H1 (cell line): ENCODE results near the gene CC2D1A. TPM values are rescaled to one million over a fixed set of nuclear protein-coding genes. Genes with fewer than 3 reads are reported as not detected.

Experiments
- CBX5 ChIP-seq: fragments of 300-800, 300-1000 bp; sonication (generic); IDR thresholded peaks from 2 replicates; pipeline ENCODE4 v1.7.1; 2016; ENCODE audit warnings: antibody characterized with exemption, low read length, low read depth
- CHD2 ChIP-seq: IDR thresholded peaks from 2 replicates; pipeline ENCODE4 v1.6.1; 2012; ENCODE audit warnings: low read length, improper control_type of control experiment
- GTF2F1 ChIP-seq: IDR thresholded peaks from 2 replicates; pipeline ENCODE4 v1.6.1; 2012; ENCODE audit warnings: low read depth, low read length, improper control_type of control experiment, borderline replicate concordance
- HDAC6 ChIP-seq: IDR thresholded peaks from one replicate; pipeline ENCODE4 v1.7.1; 2012; ENCODE audit warnings: low read depth, mild to moderate bottlenecking, inconsistent platforms, low read length, moderate library complexity
- MAFK ChIP-seq: IDR thresholded peaks from 2 replicates; pipeline ENCODE4 v1.6.1; 2012; ENCODE audit warnings: low read depth, mild to moderate bottlenecking, improper control_type of control experiment, low read length
- SIN3A ChIP-seq, 2 experiments: IDR thresholded peaks in 1 of 2; conservative IDR thresholded peaks in 1 of 2; 2 replicates each; pipeline ENCODE4 v1.6.1; 2011 to 2012; ENCODE audit warnings: low read length in 2 of 2, improper control_type of control experiment in 1 of 2, low read depth in 1 of 2, mild to moderate bottlenecking in 1 of 2
- SUZ12 ChIP-seq: fragments of 200-600 bp; sonication (generic); IDR thresholded peaks from 2 replicates; pipeline ENCODE4 v1.6.1; 2012; ENCODE audit warnings: mild to moderate bottlenecking, inconsistent platforms, low read length, moderate library complexity, mixed read lengths
- polyA plus RNA-seq, 7 experiments: library from polyadenylated mRNA; depleted of rRNA in 3 of 7; stranded (reverse) in 5 of 7; unstranded in 2 of 7; fragments of >200 nt in 5 of 7; fragments of 200-250 nt in 2 of 7; gene quantifications; 1 replicate in 5 of 7; 2 replicates in 1 of 7; 4 replicates in 1 of 7; pipeline versions ENCODE4 v1.2.1 to v1.2.3, GENCODE V29; 2011 to 2013; ENCODE audit warnings: missing spikeins in 2 of 7, mixed read lengths in 2 of 7
- total RNA-seq: library from RNA; stranded (reverse); fragmentation: NEBNext Ultra II Directional; extraction: Animal tissue kit (Norgen Biotek cat#: 25700); gene quantifications from 2 replicates; pipeline ENCODE4 v1.2.1, GENCODE V29; 2021

CC2D1A gene
- total and polyA plus RNA-seq, 2 of the 8 experiments (the other 6 are each of a cell fraction or from before 2014, with no cell fraction given) = 12.5 to 33.0 TPM

DNA sequence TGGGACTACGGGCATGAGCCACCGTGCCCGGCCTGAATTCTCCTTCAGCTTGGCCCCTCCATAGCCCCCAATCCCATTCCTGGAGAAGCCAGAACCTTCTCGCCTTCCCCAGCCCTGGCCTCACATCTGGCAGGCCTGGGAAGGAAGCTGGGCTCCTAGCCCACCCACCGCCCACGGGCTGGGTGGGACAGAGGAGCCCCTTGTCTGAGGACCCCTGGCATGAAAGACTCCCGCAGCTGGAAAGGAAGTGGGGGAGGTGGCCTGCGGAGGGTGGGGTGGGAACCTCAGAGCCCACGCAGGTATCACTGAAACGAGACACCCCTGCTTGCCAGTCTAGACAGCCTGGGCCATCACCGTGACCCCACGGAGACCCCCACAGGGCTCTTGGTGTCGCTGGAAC lies 36.7 kb upstream of the CC2D1A start (continued):
- TF ChIP-seq CBX5 (no peak), HDAC6 (no peak), SUZ12 (no peak), GTF2F1 (no peak), MAFK (no peak), CHD2 (no peak), SIN3A (conservative IDR thresholded peaks at IDR 0.05 in 1 of 2, IDR thresholded peaks at IDR 0.05 in 1 of 2; ENCODE audit: low read depth in 1 of 2, low read length in 2 of 2) (no peak)
